HEK293T (cell line): Measurements from ENCODE around the gene GRIFIN.
A peak's percentile ranks its signal among the peaks of the same experiment; 100 is the strongest.

Source experiments
- ARNT ChIP-seq: fragments of 450-650 bp; IDR thresholded peaks from 2 replicates; pipeline ENCODE4 v1.6.1; 2017; ENCODE audit warnings: mild to moderate bottlenecking
- BHLHE40 ChIP-seq: fragments of 450-650 bp; IDR thresholded peaks from 2 replicates; pipeline ENCODE4 v1.6.1; 2016; ENCODE audit warnings: mild to moderate bottlenecking, moderate library complexity, borderline replicate concordance
- ELF4 ChIP-seq: fragments of 450-650 bp; IDR thresholded peaks from 2 replicates; pipeline ENCODE4 v1.6.1; 2017; ENCODE audit warnings: antibody characterized with exemption
- FOXA1 ChIP-seq: fragments of 450-650 bp; IDR thresholded peaks from 2 replicates; pipeline ENCODE4 v1.6.1; 2016; ENCODE audit warnings: mild to moderate bottlenecking
- FOXK2 ChIP-seq: fragments of 450-650 bp; IDR thresholded peaks from 2 replicates; pipeline ENCODE4 v1.6.1; 2016; ENCODE audit warnings: mild to moderate bottlenecking
- FOXM1 ChIP-seq: fragments of 450-650 bp; IDR thresholded peaks from 2 replicates; pipeline ENCODE4 v1.6.1; 2017; ENCODE audit warnings: mild to moderate bottlenecking, borderline replicate concordance
- HDGF ChIP-seq: fragments of 450-650 bp; IDR thresholded peaks from 2 replicates; pipeline ENCODE4 v1.6.1; 2017; ENCODE audit warnings: antibody characterized with exemption, borderline replicate concordance
- LEF1 ChIP-seq: fragments of 450-650 bp; IDR thresholded peaks from 2 replicates; pipeline ENCODE4 v1.6.1; 2017; ENCODE audit warnings: mild to moderate bottlenecking, borderline replicate concordance
- NFRKB ChIP-seq: fragments of 450-650 bp; IDR thresholded peaks from 2 replicates; pipeline ENCODE4 v1.6.1; 2016; ENCODE audit warnings: mild to moderate bottlenecking, moderate library complexity
- PKNOX1 ChIP-seq: fragments of 450-650 bp; IDR thresholded peaks from 2 replicates; pipeline ENCODE4 v1.6.1; 2016
- SP1 ChIP-seq: fragments of 450-650 bp; IDR thresholded peaks from 2 replicates; pipeline ENCODE4 v1.6.1; 2017
- SUZ12 ChIP-seq: fragments of 450-650 bp; IDR thresholded peaks from 2 replicates; pipeline ENCODE4 v1.6.1; 2016; ENCODE audit warnings: mild to moderate bottlenecking
- TARDBP ChIP-seq: fragments of 450-650 bp; IDR thresholded peaks from 2 replicates; pipeline ENCODE4 v1.6.1; 2016
- ZNF384 ChIP-seq: fragments of 450-650 bp; IDR thresholded peaks from 2 replicates; pipeline ENCODE4 v1.6.1; 2016

DNA sequence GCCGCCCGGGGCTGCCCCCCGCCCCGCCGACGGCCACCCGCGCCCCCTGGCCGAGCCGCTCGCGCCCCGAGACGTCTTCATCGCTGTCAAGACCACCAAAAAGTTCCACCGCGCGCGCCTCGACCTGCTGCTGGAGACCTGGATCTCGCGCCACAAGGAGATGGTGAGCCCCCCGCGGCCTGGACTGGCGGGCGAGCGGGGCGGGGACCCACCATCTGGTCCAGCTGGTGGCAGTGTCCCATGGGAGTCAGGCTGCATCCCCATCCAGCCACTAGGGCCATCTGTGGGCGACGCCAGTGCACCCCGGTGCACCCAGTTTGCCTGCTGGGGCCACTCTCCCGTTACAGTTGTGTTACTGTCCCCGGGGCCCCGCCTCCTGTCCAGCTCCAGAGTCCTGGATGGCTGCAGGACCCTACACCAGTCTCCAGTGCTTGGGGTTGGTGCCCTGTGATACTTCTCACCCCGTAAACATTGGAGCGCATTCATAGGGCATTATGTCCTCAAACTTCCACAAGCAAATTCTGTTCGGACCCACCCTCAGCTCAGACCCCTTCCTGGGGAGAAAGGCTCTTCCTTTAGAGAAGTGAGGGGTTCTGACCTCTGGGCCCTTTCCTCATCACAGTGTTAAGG, 44.0 kb upstream of the GRIFIN start:
- TF ChIP-seq BHLHE40 (no peak), PKNOX1 (no peak), ELF4 (no peak), LEF1 (no peak), TARDBP (no peak), SP1 (no peak), FOXK2 (no peak), FOXA1 (no peak), FOXM1 (no peak), ZNF384 (no peak), SUZ12 (no peak), HDGF (0 out of 2 replicates have a peak, but pooled peaks have one; percentile 62), NFRKB (no peak), ARNT (no peak)
